Measurements from ENCODE around the gene CHST11.

Gene CHST11

DNA sequence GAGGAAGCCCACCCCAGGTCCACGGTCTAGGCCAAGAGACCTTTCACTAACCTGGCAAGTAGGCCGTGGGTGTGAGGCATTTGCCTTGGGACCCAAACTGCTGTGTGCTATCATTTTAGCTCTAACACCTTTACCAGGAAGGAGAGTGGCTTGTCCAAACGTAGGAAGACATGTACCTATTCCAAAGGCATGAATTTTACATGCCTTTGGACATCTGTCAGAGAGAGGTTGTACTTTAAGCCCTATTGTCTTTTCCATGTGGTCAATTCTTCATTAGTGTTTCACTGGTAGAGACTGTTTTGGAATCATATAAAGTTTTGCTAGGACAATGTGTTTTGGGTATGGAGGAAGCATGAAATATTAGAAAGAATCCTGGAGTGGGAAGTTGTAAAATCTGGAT is 352.5 kb downstream of the CHST11 start:
- no peak for DNase-seq (ENCODE audit: low read depth)

DNA sequence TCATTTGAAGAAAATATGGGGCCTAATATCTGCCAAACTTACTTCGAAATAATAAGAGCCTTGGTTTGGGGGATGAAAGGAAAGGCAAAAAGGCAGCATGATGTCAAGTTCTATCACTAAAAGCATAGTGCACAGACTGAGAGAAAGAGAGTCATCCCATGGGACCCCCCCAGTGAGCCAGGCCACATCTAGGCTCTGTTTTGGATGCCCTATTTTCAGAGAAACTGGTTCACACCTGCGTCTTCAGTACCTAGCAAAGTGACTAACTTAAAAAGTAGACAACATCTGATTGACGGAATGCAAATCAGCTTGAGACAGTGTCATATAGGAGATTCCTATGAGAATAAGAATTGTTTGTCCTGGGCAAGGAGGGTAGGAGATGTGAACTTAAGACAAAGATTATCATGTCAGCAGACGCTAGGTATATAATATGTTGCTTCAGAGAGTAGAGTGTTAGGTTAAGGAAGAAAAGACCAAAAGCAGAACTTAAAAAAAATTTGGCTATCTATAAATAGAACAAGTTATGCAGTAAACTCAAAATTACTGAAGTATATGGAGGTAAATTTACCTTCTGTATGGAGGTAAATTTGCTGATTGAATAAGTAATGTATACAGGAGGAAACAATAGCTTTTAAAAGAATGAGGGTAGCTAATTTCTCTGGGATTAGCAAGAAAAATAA is 353.1 kb downstream of the CHST11 start:
- no peak for DNase-seq (ENCODE audit: low read depth)

Measured in activated T-helper 9 cell treated with anti-CD3 and anti-CD28 coated beads, Interleukin-2, amount 50 U/mL, for 16 hours (primary cell).